ENCODE results near the gene BICDL1.

The BICDL1 gene

DNA sequence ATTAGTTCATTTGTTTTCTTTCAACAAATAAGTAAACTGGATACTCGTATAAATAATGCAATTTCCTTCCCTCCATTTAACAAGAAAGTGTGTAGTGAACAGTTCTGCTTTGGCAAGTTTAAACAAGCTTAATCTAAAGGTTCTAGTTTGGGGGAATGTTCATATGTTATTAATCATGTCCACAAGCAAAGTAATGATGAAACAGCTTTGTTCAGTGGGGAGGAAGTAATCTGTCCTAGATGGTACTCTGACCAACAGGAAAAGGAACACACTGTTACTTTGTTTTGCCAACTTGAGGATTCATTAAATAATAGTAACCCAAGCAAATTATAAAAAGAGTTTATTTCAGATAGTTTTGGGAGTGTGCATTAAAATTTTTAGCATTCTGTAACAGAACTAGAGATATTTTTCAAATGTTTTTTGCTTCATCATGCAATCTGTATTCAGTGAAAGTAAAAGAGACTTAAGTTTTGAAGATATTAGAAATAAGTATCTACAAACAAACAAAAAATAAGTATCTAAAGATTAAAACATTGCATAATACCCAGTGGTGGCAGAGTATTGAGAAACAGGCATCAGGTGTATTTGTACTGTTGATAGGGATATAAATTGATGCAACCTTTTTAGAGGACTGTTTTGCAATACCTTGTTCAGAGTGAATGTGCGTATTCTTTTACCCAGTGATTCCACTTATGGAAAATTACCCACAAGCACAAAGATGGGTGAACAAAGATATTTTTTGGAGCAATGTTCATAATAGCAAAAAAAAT lies 66.4 kb downstream of the BICDL1 start:
- no peak for DNase-seq

- DNase-seq, result no peak
These were observed 67.7 kb downstream of the BICDL1 start for GRCh38 chr12:120056739-120057138.

DNA sequence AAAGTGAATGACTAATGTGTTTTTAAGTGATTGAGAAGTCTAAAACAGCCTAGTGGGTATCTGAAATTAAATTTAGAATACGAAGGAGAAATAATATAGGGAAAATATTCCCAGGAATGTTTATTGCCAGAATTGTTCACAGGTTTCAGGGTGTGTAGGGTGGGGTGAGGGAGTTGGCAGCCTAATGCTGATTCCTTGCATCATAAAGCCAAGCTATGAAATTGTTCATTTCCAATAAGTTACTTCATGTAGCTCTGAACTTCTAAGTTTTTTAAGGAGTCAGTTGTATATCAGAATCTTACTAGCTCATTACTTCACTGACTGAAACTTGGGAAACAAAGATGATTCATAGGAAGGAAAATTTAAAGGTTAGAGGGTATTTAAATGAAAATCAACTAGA lies 71.2 kb downstream of the BICDL1 start:
- DNase-seq, result no peak

DNA sequence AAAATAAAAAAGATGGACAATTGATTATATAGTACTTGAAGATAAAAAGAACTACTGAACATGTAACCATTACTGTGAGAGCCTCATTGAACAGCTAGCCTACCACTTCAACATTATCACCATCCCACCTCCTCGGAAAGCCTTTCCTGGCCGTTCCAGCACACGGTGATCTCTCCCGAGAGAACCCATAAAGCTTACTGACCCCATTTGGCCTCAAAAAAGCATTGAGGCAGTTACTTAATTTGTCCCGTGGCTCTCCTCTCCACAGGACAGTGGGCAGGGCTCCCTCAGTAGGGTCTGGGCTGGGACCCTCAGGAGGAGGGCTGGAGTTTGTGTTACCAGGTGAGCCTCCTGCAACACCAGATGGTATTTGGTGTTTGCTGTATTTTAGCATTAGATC lies 71.7 kb downstream of the BICDL1 start:
- DNase-seq, result no peak

DNA sequence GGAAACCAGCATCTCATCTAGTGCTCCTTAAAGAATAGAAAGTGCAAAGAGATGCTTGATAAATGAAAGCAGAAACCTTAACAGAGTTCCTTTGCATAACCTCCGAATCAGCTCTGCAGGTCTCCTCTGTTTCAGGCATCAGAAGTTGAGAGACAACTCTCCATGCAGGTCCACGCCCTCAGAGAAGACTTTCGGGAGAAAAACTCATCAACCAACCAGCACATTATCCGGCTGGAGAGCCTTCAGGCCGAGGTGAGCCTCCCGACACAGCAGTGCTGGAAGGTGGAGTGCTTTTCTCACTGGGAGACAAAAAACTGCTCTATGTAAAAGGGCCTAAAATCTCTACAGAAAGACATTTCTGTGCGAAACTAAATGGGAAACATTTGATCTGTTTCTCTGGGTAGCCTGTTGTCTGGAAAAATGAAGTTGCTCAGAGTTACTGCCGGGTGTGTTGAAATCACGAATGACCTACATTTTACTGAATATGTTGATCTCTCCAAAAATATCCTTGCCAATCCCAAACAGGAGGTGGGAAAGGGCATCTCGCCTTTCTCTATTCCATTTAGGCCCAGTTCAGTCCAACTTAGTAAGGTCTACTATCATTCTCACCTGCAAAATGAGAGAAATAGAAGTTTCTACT lies 72.7 kb downstream of the BICDL1 start:
- no peak for DNase-seq

DNA sequence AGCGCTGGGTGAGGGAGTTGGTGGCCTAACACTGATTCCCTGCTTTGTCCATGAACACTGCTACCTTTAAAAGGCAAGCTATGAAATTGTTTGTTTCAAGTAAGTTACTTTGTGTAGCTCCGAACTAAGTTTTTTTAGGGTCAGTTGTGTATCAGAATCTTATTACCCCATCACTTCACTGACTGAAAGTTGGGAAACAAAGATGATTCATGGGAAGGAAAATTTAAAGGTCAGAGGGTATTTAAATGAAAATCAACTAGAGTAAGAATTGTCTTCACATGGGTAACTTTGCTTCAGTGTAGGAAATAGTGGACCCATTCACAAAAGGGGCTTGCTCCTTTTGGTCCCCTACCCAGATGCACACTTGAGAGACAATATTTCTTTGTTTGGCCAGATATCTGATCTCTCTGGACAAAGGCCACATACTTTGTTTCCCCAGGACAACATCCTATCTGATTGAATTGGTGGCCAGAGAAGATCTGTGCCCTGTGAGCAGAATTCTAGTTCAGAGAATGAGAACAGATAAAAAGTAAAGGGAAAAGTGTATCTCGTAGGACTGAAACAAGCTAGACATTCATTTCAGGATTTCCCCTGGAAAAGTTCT lies 74.0 kb downstream of the BICDL1 start:
- DNase-seq, result no peak

DNA sequence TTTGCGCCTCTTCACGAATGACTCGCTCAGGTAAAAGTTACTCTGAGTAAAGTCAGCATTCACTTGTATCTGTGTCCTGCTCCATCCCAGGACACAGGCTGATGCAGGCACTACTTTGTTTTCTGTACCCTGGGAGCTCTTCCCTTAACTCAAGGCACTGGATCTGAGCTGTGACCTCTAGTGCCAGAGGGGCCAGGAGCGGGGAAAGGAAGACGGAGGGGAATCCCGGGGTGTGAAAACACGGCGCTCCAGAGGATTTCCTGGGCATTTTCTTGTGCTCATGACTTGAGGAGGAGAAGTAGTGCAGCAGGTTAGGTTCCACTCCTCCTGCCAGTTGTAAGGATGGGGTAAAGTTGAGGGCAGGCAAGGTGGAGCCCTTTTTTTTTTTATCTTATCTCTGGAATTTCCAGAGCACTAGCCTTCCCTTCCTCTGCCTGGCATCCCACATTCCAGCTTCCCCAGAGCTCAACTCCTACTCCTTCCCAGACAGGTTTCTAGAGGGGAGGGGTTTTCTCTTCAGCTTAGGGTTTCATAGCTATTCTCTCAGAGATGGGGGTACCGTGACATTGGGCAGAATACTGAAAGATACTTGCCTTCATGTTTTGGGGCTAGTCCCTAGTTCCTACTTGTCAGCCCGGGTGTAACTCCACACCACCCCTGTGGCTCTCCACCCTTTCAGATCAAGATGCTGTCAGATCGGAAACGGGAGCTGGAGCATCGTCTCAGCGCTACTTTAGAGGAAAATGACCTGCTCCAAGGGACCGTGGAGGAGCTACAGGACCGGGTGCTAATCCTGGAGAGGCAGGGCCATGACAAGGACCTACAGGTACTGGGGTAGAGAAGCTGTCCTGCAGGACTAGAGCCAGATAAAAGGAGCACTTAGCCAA lies 75.3 kb downstream of the BICDL1 start:
- DNase-seq, result no peak

GRCh38 chr12:120065472-120065871 lies 76.4 kb downstream of the BICDL1 start:
- no peak for DNase-seq

- no peak for DNase-seq
These were observed 77.3 kb downstream of the BICDL1 start for GRCh38 chr12:120066341-120066740.

DNA sequence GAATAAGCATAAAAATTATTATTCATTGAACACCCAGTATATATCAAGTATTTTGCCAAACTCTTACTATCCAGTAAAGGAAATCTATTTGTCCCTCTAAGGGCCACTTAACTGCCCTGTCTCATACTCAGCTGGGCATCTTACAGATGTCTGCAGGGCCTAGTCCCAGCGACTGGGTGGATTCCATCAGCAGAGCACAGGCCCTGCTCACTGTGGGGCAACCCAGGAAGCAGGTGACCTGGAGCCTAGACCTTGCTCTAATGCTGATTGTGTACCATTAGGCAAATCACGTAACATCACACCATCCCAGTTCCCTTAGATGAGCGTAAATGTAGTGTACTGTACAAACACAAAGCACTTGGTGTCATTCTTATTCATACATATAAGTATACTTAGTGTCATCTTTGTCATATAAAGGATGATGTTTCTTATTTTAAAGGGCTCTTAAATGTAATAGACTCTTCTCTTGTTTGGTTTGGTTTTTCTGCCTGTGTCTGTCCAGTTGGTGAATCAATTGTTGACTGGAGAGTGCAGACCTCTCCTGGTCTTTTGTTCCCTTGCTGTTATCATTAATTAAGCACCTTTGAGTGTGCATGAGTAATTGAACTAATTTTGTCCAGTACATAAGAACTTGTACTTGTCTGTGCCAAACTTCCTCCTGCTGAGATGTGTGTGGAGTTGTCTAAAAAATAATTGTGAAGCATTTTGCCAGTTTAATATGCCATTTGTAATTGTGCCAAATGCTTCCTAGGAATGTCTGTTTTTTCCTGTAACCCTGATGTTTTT lies 78.2 kb downstream of the BICDL1 start:
- no peak for DNase-seq

DNA sequence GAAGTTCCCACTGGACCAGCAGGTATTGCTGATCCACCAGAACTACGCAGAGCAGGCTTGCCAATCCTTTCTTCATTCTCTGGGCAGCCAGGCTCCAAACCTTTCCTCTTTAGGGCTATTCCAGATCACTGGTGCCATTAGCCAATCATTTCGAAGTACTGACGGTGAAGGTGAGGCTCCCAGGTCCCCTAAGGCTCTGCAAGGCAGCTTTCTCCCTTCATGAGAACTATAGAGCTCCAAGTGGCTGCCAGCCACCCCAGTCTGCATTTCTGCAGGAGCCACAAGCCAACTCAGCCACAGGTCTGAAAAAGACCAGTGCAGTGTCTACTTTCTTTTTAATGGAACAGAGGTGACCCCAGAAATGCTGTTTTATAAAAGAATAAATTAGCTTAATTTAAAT lies 78.9 kb downstream of the BICDL1 start:
- no peak for DNase-seq

GRCh38 chr12:120069278-120069677 lies 80.2 kb downstream of the BICDL1 start:
- no peak for DNase-seq

- DNase-seq, result no peak
These were observed 82.5 kb downstream of the BICDL1 start for GRCh38 chr12:120071493-120072020.

- DNase-seq, result no peak
These were observed 83.6 kb downstream of the BICDL1 start for GRCh38 chr12:120072472-120073249.

- DNase-seq, result no peak
These were observed 86.1 kb downstream of the BICDL1 start for GRCh38 chr12:120075034-120075616.

DNA sequence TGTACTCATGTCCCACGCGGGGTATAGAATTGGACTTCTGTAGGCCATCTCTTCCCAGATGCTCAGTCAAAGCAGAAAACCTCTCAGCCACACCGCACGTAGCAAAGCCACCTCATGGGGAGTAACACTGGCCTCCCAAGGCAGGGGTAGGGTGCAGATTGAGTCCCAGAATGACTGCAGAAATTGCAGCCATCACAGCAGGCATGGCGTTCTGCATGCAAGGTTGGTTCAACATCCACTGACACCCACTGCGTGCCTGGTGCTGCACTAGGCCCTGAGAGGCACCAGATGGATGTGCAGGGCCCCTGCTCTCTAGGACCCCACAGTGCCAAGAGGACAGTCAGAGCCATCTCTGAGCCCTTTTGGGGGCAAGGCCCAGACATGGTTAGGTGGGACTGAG lies 87.6 kb downstream of the BICDL1 start:
- DNase-seq, result no peak

GRCh38 chr12:120077260-120077659 lies 88.2 kb downstream of the BICDL1 start:
- DNase-seq, result no peak

GRCh38 chr12:120078868-120079267 lies 89.8 kb downstream of the BICDL1 start:
- DNase-seq, result no peak

GRCh38 chr12:120079411-120080400 lies 90.7 kb downstream of the BICDL1 start:
- DNase-seq, result no peak

GRCh38 chr12:120081641-120082040 lies 92.6 kb downstream of the BICDL1 start:
- no peak for DNase-seq
